AG08395 (cell line): ENCODE results near the gene CRX.
"Not testable (repeated sequence)": the region's sequence is repeated elsewhere in the genome, so short reads cannot be mapped to it uniquely, and the experiment has no call there.

Source experiments
- DNase-seq: peaks from one replicate; pipeline ENCODE4 v3.0.0; 2012; ENCODE audit warnings: mixed read lengths, low spot score

Gene CRX

DNA sequence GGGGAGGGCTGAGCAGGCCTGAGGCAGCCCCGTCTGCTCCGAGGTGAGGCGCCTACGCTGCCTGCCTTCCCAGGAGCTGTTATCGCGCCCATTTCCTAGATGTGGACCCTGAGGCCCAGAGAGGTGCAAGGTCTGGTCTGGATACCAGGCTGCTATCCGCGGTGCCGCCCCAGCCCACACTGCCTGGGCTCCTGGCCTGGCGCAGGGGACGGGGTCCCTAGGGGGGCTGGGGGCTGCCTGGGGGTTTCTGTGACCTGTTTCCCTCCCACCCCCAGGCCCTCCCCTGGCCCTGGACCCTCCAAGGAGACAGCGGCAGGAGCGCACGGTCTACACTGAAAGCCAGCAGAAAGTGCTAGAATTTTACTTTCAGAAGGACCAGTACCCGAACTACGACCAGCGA is 38.1 kb downstream of the CRX start:
- not testable (repeated sequence) for DNase-seq

DNA sequence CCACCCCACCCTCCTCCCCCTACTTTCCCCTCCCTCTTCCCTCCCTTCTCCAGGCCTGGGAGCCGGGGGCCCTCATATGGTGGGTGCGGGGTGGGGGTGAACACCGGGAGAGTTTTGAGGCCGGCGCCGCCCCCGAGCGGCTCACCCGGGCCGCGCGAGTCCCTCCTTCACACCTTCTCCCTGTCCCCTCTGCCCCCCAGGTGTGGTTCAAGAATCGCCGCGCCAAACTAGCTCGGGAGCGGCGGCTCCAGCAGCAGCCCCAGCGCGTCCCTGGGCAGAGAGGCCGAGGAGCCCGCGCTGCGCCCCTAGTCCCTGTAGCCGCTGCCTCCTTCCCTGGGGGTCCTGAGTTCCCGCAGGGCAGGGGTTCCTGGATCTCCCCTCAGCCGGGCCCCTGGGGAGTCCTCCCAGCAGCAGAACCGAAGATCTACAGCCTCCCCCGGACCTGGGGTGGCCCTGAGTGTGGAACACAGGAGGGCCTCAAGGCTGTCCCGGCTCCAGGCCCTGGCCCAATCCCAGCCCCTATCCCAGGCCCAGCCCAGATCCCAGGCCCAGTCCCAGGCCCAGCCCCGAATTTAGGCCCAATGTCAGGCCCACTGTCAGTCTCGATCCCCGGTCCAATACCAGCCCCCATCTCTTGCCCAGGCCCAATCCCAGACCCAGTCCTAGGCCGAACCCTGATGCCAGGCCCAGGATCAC is 39.0 kb downstream of the CRX start:
- no peak for DNase-seq

DNA sequence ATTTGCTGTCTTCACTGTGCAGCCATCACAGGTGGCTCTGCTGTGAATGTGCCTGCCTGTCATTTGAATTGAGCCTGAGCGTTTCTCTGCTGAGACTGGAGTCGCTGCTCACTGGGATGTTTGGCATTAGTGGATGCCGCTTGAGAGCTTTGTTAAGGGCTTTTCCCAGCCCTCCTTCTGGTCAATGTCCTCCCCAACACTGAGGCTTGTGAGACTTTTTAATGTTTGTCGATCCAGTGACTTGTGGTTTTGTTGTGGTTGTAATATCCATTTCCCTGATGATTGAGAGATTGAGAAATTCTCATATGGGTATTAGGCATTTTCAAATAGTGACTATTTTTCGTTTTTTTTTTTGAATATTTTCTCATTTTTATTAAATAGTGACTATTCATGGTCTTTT is 39.9 kb downstream of the CRX start:
- no peak for DNase-seq

DNA sequence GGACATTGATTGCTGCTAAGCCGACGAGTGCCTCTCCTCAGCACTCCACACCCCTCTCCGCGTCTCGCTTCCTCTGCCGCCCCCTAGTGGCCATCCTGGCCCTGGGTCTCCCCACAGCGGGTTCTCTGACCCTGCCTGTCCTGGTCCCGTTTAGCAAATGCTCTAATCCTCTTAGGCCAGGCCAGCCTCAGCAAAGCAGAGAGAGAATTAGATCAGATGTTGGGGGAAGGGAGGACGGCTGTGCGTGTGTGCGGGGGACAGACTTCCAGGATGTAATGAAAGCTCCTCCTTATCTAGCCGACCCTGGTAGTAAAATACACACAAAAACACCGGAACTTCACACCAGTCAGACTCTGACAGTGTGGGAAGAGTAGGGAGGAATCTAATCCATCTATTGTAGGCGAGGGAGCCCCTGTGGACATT is 41.8 kb downstream of the CRX start:
- peak; percentile 92 for DNase-seq

DNA sequence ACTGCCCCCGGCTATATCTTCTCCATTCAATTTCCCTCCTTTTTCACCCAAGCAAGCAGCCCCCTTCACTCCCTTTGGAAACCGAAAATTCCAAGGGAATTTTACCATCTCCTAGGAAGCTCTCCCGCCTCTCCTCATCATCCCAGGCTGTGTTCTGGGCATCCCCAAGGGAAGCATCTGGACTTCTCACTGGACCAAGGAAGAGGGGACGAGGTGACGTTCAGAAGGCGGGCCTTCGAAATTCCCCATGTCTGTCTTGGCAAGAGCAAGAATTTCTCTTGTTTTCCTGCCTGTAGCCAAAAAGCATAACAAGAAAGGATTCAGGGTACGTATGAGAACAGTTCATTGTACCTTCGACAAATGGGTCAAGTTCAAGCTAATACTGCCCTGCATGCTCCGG is 43.4 kb downstream of the CRX start:
- DNase-seq, result no peak

DNA sequence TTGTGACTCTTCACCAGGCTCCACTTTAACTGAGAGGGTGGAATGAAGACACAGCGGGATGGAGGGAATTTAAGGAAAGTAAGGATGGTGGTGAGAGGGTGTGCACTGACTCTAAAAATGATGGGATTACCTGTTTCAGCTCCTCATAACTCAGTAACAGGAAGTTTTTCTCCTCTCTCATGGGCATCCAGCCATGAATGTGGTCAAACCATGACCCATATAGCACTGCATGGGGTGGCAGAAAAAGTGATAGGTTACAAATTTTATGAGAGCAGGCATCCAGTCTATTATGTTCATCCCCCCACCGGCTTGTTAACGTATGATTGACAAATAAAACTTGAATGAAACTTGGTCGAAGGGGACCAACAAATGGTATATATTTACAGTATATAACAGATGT is 57.2 kb downstream of the CRX start:
- DNase-seq, result no peak

DNA sequence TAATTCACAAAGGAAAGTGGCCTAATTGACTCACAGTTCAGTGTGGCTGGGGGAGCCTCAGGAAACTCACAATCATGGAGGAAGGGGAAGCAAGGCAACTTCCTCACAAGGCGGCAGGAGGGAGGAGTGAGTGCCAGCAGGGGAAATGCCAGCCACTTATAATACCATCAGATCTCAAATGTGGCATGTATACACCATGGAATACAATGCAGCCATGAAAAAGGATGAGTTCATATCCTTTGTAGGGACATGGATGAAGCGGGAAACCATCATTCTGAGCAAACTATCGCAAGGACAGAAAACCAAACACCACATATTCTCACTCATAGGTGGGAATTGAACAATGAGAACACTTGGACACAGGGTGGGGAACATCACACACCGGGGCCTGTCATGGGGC is 57.6 kb downstream of the CRX start:
- not testable (repeated sequence) for DNase-seq

DNA sequence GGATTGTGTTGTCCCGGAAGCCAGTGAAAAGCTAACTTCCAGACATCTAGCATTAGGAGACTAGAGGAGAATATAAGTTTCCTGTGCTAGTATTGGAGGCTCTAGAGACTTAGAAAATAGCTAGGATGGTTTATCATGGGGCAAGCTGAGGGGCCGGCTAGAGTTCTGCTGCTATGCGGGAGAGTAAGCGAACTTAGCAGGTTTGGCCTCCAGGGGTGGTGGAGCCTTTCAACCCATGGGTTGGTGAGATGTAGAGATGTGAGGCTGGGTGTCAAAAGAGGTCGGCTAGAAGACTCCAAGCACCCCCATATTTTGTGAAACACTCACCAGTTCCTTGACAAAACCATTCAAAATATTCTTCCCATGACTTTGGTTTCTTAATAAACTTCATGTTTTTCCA is 60.0 kb downstream of the CRX start:
- no peak for DNase-seq

DNA sequence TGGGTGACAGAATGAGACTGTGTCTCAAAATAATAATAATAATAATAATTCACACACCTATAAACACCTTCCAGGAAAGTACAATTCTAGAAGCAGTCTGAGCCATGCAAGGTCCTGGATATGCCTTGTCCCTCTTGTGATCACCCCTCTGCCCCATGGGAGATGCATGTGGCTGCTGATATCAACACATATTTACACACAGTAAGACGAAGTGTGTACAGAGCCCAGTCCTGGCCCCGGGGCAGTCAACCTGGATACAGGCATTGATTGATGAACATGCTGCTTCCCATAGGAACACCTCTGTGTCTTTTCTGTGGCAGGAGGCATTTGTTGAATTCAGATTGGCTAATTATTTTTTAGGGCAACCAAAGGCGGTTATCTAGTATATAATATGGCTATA is 61.2 kb downstream of the CRX start:
- no peak for DNase-seq

DNA sequence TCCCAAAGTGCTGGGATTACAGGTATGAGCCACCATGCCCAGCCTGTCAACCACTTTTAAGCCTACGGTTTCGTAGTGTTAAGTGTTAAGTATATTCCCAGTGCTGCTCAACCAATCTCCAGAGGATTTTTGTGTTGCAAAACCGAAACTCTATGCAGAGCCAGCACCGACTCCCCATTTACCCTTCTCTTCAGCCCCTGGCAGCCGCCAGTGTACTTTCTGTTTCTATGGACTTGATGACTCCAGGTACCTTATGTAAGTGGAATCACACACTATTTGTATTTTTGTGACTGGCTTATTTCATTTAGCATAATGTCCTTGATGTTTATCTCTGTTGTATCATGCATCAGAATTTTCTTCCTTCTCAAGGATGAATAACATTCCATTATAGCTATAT is 63.3 kb downstream of the CRX start:
- no peak for DNase-seq

DNA sequence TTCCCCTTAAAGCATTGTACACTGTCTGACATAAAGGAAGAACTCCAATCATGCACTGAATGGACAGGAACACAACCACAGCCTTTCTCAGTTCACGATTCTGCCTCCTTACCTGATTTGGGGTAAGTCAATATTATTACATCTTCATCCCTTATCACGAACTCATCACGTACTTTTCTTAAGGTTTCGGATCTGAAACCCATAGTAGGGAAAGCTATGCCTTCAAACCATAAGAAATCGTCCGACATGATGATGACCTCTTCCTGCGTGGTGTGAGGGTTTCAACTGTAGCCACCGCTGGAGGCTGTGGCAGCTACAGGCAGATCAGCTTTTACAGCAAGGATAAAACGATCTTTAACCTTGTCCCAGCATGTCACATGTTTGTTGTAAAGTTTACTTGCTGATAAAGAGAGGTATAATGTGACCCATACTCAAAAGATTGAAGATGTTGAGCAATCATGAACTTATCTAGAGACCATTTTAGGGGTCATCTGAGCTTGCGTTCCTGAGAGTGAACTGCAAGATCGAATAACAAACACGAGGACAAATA is 64.3 kb downstream of the CRX start, which contains the start of gene SULT2A1:
Gene SULT2A1, minus strand, starts transcription at position 306 of the 550 bp plus-strand sequence. Its CDS starts 58 bp downstream, at position 248.
- DNase-seq, result no peak

DNA sequence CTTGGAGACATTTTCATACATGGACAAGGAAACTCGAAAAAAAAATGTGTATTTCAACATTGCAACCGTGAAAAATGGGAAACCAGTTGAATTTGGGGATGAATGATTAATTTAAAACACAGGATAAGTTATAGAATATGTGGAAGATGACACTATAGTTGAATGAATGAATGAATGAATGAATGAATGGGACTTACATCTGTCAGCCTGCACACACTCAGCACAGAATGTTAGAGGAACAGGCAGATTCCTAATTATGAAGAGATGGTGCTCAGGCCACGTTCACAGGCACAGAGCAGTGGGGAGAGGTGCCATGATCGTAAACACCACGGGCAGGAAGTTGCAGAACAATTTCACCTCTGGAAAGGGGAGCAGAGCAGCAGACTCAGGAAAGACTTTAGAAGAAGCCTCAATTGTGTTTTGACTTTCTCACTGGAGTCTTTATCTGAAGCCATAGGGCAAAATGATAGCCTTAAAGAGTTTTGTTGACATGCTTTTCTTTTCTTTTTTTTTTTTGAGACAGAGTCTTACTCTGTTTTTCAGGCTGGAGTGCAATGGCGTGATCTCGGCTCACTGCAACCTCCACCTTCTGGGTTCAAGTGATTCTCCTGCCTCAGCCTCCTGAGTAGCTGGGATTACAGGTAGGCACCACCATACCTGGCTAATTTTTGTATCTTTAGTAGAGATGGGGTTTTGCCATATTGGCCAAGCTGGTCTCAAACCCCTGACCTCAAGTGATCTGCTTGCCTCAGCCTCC is 69.3 kb downstream of the CRX start:
- DNase-seq, result no peak

DNA sequence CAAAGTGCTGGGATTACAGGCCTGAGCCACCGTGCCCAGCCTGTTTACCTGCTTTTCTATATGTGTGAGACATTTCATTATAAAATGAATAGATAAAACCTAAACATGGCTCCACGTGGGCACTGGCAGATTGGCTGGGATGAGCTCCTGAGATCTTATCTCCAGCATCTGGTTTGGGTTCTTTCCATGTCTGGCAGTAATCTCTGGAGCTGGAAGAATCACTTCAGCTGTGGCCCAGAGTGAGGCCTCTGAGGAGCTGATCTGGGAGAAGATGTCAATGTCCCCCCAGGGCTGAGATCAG is 69.8 kb downstream of the CRX start:
- DNase-seq, result no peak

DNA sequence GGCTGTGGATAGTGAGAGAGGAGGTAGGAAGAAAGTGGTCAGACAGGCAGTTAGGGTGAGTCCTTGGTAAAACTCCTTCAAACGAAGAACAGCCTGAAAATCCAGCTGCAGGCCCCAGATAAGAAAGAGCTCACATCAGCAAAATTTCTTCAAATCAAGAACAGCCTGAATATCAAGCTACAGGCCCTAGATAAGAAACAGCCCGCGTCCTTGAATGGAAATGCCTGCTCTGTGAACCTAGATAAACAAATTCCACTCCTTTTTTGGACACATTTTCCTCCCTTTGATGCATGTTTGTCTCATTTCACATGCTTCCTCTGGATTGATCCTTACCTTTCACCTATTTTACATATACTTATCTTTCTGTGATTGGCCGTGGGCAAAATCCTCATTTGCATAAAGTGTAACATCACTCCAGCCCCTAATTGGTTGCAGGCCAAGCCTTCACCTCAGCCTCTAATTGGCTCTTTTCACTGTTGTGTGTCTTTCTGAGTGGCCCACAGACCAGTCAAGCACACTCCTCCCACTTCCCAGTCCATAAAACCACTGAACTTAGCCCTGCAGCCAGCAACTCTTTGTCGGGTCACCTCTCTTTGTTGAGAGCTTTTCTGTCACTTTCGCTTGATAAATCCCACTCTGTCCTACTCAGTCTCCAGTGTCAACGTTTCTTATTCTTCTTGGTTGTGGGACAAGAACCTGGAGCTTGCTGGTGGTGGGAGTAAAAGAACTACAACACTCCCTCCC is 70.4 kb downstream of the CRX start:
- no peak for DNase-seq
